Medulla oblongata (tissue), 1 donor: Measurements from ENCODE around the gene UNC13D.

Experiments
- DNase-seq: peaks from one replicate; pipeline ENCODE4 v3.0.0-alpha.2; 2015; ENCODE audit errors: extremely low spot score

The UNC13D gene

DNA sequence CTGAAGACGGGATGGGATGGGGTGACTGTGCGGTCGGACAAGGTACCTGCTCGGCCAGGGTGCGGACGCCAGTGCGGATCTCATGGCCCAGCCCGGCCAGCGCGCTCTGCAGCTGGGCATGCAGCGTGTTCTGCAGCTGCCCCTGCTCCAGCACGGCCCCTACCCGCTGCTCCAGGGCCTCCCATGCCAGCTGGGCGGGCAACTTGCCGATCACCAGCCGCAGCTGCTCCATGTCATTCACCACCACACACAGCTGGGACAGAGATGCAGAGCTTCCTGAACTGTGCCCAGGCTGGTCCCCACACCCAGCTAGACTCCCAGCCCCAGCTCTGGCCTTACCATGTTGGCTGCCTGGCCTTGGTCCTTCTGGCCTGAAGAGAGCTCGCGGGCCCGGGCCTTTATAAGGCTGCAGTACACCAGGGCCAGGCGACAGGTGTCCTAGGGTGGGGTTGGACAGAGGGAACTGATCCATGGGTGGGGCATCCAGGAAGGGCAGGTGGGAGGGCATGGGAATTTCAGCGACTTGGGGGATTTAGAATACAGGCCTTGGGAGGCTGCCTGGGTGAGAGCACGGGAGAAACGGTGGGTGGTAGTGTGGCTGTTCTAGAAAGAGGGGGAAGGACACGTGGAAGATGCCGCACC is 9.8 kb downstream of the UNC13D start:
- no peak for DNase-seq

DNA sequence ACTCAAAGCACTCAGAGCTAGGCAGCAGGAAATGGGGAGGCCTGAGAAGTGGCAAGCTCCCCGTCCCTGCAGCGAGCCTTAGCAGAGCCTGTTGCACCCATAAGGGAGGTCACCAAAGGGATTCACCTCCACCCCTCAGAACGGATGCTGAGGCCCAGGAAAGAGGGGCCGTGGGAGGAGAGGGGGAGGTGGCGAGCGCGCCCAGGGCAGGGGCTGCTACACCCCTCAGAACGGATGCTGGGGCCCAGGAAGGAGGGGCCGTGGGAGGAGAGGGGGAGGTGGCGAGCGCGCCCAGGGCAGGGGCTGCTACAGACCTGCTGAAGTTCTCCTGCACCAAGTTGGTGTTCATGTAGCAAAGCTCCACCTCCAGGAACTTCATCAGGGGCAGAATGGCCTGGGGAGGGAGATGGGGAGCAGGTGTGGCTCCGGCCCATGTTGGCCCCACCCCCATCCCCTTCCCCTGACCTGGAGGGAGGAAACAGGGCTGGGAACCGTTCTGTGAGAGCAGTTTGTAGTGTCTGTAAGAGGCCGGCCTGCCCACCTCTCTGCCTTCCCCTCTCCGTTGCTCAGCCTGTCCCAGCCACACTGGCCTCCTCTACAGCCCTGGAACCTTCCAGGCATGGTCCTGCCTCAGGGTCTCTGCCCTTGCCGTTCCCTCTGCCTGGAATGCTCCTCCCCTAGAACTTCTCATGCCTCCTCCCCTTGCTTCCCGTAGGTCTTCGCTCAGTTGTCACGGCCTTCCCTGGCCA is 11.4 kb downstream of the UNC13D start:
- no peak for DNase-seq

DNA sequence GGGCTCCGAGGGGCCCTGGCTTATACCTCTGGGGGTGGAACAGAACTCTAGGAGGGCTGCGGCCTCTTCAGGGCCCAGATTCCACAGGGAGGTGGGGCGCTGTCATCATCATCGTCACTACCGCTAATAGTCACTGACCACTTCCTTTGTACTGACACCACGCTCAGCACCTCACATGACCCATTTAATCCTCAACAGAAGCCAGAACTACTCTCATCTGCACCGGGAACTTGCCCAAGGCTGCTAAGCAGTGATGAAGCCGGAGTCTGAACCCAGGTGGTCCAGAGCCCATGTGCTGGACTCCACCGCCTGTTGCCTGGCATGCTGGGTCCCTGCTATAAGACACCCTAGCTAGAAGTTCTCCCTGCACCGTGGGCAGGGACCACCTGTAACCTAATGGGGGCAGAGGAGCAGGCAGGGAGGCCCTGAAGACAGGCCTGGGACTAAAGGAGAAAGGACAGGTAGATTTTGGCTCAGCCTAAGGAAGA is 12.0 kb downstream of the UNC13D start:
- DNase-seq = peak; percentile 61

DNA sequence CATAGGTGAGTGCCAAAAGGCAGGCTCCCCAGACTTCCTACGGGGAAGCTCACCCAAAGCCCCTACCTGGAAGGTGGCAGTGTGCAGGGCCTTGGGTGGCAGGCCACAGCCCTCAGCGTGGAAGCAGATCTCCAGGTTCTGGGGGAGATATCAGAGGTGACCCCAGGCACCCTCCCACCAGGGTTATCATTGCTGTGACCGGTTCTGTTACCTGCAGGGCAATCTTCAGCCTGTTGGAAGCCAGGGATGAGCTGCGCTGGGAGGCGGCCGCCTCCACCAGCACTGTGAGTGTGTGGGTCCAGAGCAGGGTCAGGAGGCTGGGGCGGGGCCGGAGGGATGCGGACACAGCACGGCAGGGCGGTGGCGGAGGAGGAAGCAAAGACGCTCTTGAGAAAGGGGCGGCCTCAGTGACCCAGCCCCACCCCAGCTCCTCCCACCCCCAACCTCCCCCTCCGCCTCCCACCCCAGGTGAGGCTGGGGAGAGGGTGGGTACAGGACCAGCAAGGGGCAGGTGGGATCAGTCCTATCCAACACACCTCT is 13.1 kb downstream of the UNC13D start:
- no peak for DNase-seq

DNA sequence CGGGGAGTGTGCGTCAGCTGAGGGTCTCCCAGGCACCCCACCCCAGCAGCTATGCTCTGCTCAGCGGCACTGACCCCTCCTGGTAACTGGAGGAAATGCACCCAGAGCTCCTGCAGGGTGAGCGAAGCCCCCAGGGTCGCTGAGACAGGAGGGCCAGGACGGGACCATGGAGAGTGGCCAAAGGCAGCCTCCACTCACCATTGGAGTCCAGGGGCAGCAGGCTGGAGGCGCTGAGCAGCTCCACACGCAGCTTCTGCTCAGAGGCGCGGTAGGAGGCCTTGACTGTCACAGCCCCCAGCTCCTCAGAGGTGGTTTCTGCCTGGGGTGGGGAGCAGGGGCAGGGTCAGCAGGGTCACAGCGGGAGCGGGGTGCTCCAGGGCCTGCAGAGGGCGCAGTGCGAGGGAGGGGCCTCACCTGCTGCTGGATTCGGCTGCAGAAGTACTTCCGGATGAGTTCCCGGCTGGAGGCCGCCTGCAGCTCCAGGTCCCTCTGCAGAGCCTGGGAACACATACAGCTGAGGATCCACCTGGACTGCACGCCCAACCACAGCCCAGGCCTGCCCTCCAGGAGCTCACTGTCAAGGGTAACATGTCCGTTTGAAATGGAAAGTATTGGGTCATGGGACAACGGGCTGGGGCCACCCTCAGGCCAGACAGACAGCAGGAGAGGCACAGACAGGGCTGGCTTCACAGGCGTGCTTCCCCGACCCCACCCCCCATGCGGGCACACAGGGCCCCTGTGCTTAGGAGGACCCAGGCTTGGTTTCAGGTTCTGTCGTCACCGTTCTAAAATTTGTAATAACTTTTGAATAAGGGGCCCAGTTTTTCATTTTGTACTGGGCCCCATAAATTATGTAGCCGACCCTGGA is 13.8 kb downstream of the UNC13D start:
- DNase-seq = no peak

DNA sequence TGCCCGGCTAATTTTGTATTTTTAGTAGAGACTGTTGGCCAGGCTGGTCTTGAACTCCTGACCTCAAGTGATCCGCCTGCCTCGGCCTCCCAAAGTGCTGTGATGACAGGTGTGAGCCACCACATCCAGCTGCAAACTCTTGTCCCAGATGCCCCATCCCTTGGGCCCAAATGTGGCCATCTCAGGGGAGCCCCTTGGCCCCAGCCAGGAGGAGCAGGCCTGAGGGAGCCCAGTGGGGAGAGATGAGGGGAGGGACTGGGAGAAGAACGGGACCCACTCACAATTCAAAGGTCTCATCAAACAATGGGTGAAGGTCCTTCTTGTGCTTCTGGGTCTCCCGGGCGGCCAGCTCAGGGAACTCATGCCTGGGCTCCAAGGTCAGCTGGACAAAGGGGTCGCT is 14.5 kb downstream of the UNC13D start:
- DNase-seq = no peak

DNA sequence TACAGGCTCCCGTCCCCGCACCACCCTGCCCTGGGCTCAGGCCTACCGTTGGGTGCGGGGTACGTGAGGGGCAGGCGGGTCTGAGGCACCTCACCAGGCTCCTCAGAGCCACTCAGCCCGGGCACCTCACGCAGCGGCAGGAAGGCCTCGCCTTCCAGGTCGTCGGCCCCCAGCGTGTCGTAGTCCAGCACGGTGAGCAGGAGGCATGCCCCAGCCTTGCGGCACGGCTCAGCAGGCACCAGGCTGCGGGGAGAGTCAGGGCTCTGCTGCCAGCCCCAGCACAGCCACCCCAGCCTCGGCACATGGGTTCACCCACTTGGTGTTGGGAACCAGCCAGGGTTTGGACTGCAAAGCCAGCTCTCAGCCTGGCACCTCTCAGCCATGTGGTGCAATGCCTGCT is 15.5 kb downstream of the UNC13D start:
- DNase-seq = no peak

DNA sequence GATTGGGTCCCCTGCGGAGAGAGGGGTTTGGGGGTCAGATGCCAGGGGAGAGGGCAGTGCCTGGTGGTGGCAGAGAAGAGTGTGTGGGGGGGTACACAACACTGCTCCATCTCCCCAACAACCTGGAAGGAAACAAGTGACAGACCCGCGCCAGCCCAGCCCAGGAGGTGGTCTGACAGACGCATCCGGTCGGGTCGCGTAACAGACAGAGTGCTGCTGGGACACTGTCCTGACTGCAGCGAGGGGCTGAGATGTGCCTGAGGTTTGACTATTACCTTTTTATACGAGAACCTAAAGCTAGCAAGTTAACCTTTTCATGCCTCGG is 16.2 kb downstream of the UNC13D start:
- DNase-seq = no peak

DNA sequence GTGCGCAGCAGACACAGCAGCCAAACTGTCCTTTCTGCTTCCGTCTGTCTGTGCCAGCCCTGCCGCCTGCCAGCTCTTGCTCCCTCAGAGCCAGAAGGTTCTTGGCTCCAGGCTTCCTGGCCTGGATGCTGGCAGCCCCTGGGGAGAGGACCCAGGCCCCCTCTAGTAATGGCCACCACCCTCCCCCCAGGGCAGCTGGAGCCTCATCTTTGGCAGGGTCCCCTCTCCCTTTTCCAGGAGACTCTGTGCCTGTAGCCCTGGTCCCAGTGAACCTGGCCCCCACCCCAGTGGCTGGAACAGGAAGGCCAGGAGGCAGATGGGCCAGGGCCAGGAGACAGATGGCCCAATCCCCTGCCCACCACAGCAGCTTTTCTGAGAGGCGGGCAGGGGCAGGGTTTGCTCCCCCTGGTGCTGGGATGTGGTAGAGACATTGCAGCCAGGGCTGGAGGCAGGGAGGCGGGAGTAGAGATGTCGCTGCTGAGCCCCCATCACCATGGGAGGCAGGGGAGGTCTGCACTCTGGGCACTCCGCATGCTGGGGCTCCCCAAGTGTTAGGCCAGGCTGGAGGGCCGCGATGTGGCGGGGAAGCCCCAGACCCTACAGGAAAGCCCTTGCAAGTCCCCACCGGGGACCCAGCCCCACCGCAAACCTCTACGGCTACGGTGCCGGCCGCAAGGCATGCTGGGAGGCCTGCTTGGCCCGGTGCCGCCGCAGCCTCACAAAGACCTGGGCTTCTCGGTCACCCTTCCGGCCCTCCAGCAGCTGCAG is 16.7 kb downstream of the UNC13D start:
- DNase-seq = peak; percentile 81

DNA sequence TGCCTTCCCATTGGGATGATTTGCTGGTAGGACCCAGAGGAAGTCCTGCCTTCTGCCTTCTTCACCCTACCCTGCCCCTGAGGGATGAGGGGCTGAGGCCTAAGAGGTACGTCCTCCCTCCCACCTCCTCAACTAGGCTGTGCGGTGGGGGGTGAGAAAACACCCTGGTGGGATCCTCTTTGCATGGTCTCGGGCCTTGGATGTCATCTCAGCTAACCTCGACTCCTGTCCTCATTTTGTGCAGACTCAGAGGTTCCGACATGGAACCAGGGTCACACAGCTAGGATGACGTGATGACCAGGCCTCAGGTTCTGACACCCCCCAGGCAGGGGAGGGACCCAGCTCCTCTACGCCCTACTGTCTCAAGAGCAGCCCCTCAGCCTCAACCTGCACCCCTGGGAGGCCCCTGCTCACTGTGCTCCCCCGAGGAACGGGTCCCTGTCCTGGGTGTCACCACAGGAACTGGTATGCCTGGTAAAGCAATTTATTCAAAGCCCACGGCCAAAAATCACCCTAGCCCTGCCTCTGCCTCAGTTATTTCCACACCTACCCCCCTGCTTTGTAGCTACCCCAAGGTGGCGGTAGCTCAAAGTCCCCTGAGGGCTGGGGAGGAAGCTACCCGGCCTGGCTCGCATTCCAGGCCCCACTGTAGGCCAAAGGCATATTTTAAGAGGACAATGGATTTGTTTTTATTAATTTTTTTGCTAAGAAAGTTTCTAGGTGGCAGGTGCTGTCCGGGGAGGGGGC is 17.5 kb downstream of the UNC13D start:
- no peak for DNase-seq

DNA sequence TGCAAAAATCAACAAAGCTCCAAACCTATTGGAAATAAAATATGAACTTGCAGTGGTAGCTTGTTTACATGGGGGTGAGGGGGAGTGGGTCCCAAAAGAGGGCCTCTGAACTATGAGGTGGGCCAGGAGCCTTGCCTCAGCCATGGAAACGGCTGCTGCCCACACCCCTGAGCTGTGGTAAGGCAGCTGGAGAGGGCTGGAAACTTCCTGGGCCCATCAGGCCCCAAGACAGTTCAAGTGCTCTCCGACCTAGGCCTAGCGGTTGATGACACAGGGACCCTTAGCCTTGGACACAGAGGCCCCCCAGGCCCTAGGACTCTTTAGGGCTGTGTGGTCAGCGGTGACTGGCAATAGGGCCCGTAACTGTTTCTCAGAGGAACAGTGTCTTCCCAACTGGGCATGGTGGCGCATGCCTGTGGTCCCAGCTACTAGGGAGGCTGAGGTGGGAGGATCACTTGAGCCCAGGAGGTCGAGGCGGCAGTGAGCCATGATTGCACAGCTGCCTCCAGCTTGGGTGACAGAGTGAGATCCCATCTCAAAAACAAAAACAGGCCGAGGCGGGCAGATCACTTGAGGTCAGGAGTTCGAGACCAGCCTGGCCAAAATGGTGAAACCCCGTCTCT is 18.3 kb downstream of the UNC13D start:
- no peak for DNase-seq

DNA sequence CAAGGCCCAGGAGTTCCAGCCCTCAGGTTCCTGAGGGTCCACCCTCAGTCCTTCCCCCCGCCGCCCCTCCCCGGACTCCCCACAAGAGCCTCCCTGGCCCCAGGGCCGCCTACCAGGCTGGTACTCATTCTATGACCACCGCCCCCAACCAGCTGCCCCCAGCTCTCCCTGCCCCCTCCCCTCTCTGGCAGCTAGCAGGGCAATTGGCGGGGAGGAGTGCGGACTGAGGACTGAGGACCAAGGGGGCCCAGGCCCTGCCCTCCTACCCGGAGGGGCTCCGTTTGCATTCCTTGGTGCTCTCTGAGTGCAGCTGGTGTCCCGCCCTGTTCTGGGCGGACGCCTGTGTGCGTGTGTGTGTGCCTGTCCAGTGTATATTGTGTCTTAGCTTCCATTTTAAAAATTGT is 19.1 kb downstream of the UNC13D start:
- DNase-seq = no peak

DNA sequence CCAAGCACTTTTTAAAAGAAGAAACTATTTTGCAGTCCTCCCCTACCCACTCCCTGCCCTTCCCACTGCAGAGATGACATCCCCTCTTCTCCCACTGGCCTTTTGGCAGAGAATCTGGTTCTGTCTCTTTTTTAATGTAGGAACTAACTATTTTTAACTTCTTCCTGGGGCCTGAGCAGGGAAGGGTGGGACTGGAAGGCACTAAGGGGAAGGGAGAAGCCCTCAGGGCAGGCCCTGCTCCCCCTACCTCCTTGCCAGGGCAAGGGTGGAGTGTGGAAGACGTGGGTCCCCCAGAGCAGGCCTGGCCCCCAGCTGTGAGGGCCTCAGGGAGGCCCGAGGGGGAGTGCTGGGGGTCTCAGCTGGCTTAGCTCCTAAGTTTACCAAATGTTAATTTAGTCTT is 19.5 kb downstream of the UNC13D start:
- no peak for DNase-seq

DNA sequence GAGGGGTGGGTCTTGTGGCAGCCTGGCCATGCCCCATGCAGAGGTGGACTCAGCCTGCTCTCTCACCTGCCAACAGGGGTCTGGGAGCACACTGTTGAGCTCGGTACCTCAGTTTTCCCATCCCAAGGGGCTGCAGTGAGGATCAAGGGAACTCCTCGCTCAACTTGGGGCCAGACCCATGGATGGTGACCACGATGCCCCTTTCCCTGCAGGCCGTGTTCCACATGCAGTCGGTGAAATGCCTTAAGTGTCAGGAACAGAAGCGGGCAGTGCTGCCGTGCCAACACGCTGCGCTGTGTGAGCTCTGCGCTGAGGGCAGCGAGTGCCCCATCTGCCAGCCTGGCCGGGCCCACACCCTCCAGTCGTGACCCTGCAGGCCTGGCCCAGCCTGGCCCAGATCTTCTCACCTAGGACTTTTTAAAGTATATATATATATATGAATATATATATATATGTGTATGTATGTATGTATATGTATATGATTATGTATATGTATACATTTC is 20.1 kb downstream of the UNC13D start:
- DNase-seq = no peak

DNA sequence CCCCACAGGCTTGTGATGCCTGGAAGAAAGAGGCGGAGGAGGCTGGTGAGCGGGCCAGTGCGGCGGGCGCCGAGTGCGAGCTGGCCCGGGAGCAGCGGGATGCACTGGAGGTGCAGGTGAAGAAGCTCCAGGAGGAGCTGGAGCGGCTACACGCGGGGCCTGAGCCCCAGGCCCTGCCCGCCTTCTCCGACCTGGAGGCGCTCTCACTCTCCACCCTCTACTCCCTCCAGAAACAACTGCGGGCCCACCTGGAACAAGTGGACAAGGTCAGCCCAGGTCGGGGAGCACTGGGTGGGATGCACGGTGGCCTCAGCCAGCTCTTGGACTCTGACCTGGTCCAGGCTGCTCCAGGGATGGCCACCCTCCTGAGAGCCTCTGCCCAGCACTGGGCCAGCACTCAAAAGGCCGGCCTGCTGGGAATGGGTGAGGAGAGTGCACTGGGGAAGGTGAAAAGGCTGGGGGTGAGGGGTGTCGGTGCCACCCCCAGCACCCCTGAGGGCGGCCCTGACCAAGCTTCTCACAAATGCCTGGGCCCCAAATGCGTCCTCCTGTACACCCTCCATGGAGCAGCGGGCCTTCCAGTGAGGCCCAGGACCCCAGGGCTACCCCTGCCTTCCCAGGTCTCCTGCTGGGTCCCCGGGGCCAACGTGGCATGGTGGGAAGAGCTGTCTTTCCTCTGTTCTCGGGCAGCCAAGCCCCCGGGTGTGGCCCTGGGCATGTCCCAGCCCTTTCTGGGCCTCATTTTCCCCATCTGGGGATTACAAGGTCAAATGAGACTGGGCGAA is 20.8 kb downstream of the UNC13D start:
- DNase-seq = no peak

DNA sequence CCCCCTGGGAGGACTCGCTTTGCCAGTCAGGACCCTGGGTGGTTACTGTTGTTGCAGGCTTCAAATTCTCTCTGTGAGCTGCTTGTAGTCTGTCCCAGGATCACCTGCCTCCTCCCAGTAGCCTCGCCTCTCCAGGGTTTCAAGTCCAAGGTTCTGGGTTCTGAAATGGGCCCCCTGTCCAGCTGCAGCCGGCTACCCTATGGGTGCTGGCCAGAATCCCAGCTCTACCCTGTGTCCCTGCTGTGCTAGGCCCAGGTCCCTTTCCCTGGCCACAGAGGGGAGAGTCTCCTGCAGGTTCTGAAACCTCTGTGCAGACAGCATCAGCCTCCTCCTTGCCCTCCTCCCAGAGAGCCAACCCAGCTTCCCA is 21.4 kb downstream of the UNC13D start:
- DNase-seq = no peak

DNA sequence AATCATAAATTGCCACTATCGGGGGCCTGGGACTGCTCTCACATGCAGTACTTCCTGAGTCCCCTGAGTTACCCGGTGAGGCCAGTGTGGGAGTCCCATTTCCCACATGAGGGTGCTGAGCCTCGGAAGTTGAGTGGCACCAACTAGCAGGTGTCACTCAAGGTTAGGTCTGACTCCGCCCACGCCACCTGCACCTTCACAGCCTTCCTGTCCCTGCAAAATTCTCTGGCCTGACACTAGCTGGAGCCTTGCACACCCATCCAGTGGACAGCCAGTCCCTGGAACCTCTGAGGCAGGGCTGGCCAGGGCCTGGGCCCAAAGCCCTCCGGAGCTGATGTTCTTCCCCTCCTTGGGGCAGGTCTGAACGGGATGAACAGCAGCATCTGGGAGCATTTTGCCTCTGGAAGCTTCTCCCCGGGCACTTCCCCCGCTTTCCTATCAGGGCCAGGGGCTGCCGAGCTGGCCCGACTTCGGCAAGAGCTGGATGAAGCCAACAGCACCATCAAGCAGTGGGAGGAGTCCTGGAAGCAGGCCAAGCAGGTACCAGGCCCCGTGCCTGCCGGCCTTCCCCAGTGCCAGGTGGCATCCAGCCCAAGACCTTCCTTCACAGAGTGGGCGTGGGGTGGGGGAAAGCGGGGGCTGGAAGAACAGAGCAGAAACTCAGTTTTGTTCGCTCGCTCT is 21.9 kb downstream of the UNC13D start:
- DNase-seq = no peak

DNA sequence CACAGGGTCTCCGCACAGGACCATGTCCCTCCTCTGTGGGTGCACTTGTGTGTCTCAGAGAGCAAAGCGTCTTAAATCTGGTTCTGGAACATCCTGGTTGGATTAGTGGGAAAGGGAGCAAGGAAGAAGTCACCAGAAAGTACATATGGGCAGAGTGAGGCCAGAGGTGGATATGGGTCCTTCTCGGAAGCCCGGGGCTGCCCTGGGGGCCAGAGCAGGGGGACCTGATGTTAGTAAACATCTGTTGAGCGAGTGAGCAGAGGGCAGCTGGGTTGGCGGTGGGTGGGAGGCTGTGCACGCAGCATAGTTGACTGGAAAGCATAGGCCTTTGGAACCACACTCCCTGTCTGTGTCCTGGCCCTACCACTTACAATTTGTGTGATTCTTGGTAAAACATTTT is 22.7 kb downstream of the UNC13D start:
- DNase-seq = no peak
